Measurements from ENCODE around the gene RNF39. TPM values are rescaled to one million over a fixed set of nuclear protein-coding genes. Genes with fewer than 3 reads are reported as not detected.

The RNF39 gene
- total RNA-seq, 2 donors from 2014 or later = 0.93 to 1.6 TPM

DNA sequence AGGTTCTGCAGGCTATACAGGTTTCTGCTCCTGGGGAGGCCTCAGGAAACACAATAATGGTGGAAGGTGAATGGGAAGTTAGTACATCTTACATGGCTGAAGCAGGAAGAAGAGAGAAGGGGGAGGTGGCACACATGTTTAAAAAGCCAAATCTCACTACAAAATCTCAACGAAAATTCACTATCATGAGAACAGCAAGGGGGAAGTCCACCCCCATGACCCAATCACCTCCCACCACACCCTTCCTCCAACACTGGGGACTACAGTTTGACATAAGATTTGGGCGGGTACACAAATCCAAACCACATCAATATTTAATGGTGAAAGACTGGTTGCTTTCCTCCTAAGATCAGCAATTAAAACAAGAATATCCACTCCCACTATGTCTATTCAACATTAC lies 28.3 kb downstream of the RNF39 start:
- no peak for DNase-seq
- Histone ChIP-seq H3K36me3 (no peaks in the 10 kb centered on the region), H3K4me1 (no peaks in the 10 kb centered on the region), H3K27ac (no peak overlapping the region), H3K9me3 (no peaks in the 10 kb centered on the region), H3K9ac (ENCODE audit: low read depth in 2 of 2, low read length in 2 of 2) (no peak overlapping the region), H3K4me3 (no peak overlapping the region), H3K27me3 (no peaks in the 10 kb centered on the region)
- intact Hi-C loops (cut with DNase I) = no loop called here
- TF ChIP-seq, protein P1, sequence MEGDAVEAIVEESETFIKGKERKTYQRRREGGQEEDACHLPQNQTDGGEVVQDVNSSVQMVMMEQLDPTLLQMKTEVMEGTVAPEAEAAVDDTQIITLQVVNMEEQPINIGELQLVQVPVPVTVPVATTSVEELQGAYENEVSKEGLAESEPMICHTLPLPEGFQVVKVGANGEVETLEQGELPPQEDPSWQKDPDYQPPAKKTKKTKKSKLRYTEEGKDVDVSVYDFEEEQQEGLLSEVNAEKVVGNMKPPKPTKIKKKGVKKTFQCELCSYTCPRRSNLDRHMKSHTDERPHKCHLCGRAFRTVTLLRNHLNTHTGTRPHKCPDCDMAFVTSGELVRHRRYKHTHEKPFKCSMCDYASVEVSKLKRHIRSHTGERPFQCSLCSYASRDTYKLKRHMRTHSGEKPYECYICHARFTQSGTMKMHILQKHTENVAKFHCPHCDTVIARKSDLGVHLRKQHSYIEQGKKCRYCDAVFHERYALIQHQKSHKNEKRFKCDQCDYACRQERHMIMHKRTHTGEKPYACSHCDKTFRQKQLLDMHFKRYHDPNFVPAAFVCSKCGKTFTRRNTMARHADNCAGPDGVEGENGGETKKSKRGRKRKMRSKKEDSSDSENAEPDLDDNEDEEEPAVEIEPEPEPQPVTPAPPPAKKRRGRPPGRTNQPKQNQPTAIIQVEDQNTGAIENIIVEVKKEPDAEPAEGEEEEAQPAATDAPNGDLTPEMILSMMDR (IDR thresholded peaks at IDR 0.05) = no peak

DNA sequence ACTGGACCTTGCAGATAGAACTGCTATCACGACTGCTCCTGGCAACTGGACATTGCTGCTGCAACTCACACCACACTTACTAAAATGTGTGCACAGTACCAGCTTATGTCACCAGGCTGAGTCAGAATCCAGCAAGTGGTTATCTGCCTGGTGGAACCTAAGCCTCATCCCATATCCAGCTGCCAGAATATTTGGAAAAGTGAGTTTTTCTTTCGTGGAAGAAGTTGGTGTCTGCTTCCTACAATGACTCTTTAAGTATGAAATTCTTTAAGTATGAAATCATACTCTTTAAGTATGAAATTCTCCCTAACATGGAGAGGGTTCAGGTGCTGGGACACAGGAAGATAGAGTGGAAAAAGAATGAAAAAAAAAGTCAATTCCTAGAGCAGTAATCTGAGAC lies 30.9 kb downstream of the RNF39 start:
- intact Hi-C loops (cut with DNase I) = no loop called here
- Histone ChIP-seq H3K9me3 (no peaks in the 10 kb centered on the region), H3K4me1 (no peaks in the 10 kb centered on the region), H3K36me3 (no peaks in the 10 kb centered on the region), H3K27ac (no peak overlapping the region), H3K4me3 (no peak overlapping the region), H3K9ac (ENCODE audit: low read depth in 2 of 2, low read length in 2 of 2) (no peak overlapping the region), H3K27me3 (no peaks in the 10 kb centered on the region)
- no peak for DNase-seq
- TF ChIP-seq, protein P1 (IDR thresholded peaks at IDR 0.05) = no peak

DNA sequence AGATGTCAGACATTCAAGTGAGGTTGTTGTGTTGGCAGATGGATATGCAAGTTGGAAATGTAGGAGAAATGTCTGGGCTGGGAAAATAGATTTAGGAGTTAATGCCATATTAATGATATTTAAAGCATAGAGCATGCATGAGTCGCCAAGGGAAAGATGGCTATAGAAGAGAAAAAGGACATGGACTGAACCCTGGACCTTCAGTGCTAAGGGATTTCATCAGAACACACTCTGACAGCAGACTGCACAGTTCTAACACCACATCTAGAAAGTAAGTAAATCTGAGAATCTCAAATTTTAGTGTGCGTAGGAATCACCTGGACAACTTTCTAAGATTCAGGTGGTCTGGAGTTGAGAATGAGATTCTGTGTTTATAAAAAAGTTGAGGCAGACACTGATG lies 31.8 kb downstream of the RNF39 start:
- no peaks in the 10 kb centered on the region for H3K27me3 ChIP-seq
- no peak overlapping the region for H3K4me3 ChIP-seq
- H3K9ac ChIP-seq (ENCODE audit: low read depth in 2 of 2, low read length in 2 of 2) = no peak overlapping the region
- H3K9me3 ChIP-seq = no peaks in the 10 kb centered on the region
- intact Hi-C loops (cut with DNase I) = no loop called here
- TF ChIP-seq, protein P1 (IDR thresholded peaks at IDR 0.05) = no peak
- no peak overlapping the region for H3K27ac ChIP-seq
- no peaks in the 10 kb centered on the region for H3K36me3 ChIP-seq
- DNase-seq = no peak
- H3K4me1 ChIP-seq = no peaks in the 10 kb centered on the region

DNA sequence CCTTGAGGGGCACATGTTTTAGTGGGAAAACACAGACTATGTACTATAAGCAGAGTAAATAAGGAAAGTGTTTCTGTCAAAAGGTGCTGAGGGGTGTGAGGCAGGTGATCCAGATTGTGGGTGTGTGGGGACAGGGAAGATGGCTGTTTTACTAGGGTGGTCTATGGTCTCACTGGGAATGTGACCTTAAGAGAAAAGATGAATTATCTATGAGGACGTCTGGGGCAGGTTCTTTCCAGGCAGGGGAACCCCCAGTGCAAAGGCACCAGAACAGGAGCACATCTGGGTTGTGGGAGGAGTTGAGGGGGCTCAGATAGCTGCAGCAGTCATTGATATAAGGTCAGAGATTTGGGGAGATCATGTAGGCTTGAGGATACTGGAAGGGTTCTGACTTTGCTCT lies 32.7 kb downstream of the RNF39 start:
- no peak overlapping the region for H3K9ac ChIP-seq (ENCODE audit: low read depth in 2 of 2, low read length in 2 of 2)
- no peaks in the 10 kb centered on the region for H3K9me3 ChIP-seq
- TF ChIP-seq, protein P1 (IDR thresholded peaks at IDR 0.05) = no peak
- intact Hi-C loops (cut with DNase I) = no loop called here
- no peak overlapping the region for H3K27ac ChIP-seq
- no peak for DNase-seq
- H3K4me3 ChIP-seq = no peak overlapping the region
- H3K27me3 ChIP-seq = no peaks in the 10 kb centered on the region
- no peaks in the 10 kb centered on the region for H3K4me1 ChIP-seq
- H3K36me3 ChIP-seq = no peaks in the 10 kb centered on the region

DNA sequence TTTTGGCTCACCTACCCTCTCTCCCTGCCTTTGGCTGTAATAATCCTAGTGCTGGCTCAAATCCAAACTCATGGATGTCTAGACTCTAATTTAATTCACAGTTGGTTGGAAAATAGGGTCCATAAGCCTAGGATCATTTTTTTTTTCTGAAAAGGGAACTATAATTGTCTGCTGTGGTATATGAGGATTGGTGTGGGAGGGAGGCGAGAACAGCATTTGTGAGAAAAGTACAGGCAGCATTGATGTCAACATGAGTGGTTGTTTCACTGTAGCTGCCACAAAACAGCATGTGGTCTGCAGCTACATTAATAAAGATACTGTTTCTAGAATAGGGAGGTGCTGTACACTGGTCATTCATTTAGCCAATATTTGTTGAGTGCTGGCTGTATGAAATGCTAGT lies 33.1 kb downstream of the RNF39 start:
- H3K9ac ChIP-seq (ENCODE audit: low read depth in 2 of 2, low read length in 2 of 2) = no peak overlapping the region
- TF ChIP-seq, protein P1 (IDR thresholded peaks at IDR 0.05) = no peak
- no peak for DNase-seq
- no peak overlapping the region for H3K27ac ChIP-seq
- no peaks in the 10 kb centered on the region for H3K4me1 ChIP-seq
- H3K4me3 ChIP-seq = no peak overlapping the region
- no peaks in the 10 kb centered on the region for H3K36me3 ChIP-seq
- H3K9me3 ChIP-seq = no peaks in the 10 kb centered on the region
- intact Hi-C loops (cut with DNase I) = no loop called here
- no peaks in the 10 kb centered on the region for H3K27me3 ChIP-seq

DNA sequence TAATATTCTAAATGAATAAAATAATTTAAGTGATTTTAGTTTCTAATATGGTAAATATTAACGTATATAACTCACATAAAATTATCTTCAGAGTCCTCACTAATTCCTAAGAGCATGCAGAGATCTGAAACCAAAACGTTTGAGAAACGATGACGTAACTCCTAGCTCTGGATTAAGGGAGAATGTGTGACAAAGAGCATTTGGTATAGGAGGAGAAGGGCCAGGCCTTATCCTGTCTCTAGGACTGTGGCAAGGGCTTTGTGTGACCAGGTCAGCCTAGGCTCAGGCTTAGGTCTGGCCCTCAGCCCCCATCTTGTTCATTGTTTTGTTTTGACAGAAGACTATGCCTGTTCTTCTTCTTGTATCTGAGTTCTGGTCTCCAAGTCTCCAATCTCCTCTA lies 33.7 kb downstream of the RNF39 start:
- H3K4me1 ChIP-seq = no peaks in the 10 kb centered on the region
- no peaks in the 10 kb centered on the region for H3K27me3 ChIP-seq
- H3K9ac ChIP-seq (ENCODE audit: low read depth in 2 of 2, low read length in 2 of 2) = no peak overlapping the region
- no peak overlapping the region for H3K27ac ChIP-seq
- no peaks in the 10 kb centered on the region for H3K9me3 ChIP-seq
- H3K36me3 ChIP-seq = no peaks in the 10 kb centered on the region
- intact Hi-C loops (cut with DNase I) = no loop called here
- no peak overlapping the region for H3K4me3 ChIP-seq
- TF ChIP-seq, protein P1 (IDR thresholded peaks at IDR 0.05) = no peak
- DNase-seq = no peak

Measured in colonic mucosa (tissue), 4 donors.